AG04450 (cell line): ENCODE measurements around the gene F2RL3. TPM values are rescaled to one million over a fixed set of nuclear protein-coding genes. Genes with fewer than 3 reads are reported as not detected.
"Not testable (repeated sequence)": the region's sequence is repeated elsewhere in the genome, so short reads cannot be mapped to it uniquely, and the experiment has no call there.

ENCODE experiments used
- CTCF ChIA-PET: fragments of 300-600, 350-600 bp; formaldehyde crosslinking; extraction: SDS; loops from one replicate; lab custom pipeline; 2022; ENCODE audit warnings: antibody characterized with exemption, inconsistent platforms; lab: Charles Lee
- POLR2A ChIA-PET: fragments of 350-600 bp; formaldehyde crosslinking; extraction: SDS; loops from one replicate; lab custom pipeline; 2021; ENCODE audit warnings: antibody characterized with exemption, inconsistent platforms; lab: Yijun Ruan, JAX
- DNase-seq: peaks from one replicate; pipeline ENCODE4 v3.0.0-alpha.2; 2011; ENCODE audit warnings: low read depth, low spot score
- H3K27ac ChIP-seq: one replicate; pipeline ENCODE4 v1.5.1; 2012; ENCODE audit warnings: low read depth, low read length, control low read depth
- H3K27me3 ChIP-seq: one replicate; pipeline ENCODE4 v1.6.0; 2012; ENCODE audit warnings: low read length; ENCODE audit not compliant: control insufficient read depth, insufficient read depth
- H3K4me3 ChIP-seq: 2 replicates; pipeline ENCODE4 v1.5.1; 2011; ENCODE audit warnings: mild to moderate bottlenecking, low read depth, low read length, control low read depth
- H3K9me3 ChIP-seq: 2 replicates; pipeline ENCODE4 v1.5.1; 2012; ENCODE audit warnings: low read length; ENCODE audit not compliant: control insufficient read depth, insufficient read depth
- CTCF ChIP-seq: IDR thresholded peaks from 2 replicates; pipeline ENCODE4 v1.5.1; 2011; ENCODE audit warnings: low read depth, low read length, control low read depth, inconsistent platforms
- polyA plus RNA-seq: library from polyadenylated mRNA; depleted of rRNA; stranded (reverse); fragments of >200 nt; gene quantifications from 2 replicates; pipeline ENCODE4 v1.2.3, GENCODE V29; 2011

Gene F2RL3
- polyA plus RNA-seq, 1 experiment = not detected

- no peak overlapping the region for H3K4me3 ChIP-seq
- H3K27ac ChIP-seq = no peak overlapping the region
- peaks cover 2% of the 10 kb centered on the region for H3K27me3 ChIP-seq
- TF ChIP-seq CTCF = no peak
- POLR2A ChIA-PET = no interaction called here
- H3K9me3 ChIP-seq = peaks cover 5% of the 10 kb centered on the region; the same call in 1 of the 2 replicates
- no peak for DNase-seq
- CTCF ChIA-PET = no interaction called here
Measured at GRCh38 chr19:16931306-16931705, 42.5 kb downstream of the F2RL3 start.

GRCh38 chr19:16934489-16934888 lies 45.7 kb downstream of the F2RL3 start:
- ChIA-PET CTCF (no interaction called here), POLR2A (no interaction called here)
- Histone ChIP-seq H3K27me3 (peaks cover 2% of the 10 kb centered on the region), H3K4me3 (no peak overlapping the region), H3K27ac (no peak overlapping the region), H3K9me3 (no peaks in the 10 kb centered on the region; the same call in 1 of the 2 replicates)
- DNase-seq = no peak
- no peak for TF ChIP-seq CTCF

GRCh38 chr19:16936901-16937300 lies 48.1 kb downstream of the F2RL3 start:
- Histone ChIP-seq H3K9me3 (no peaks in the 10 kb centered on the region), H3K27me3 (peaks cover 2% of the 10 kb centered on the region), H3K27ac (no peak overlapping the region), H3K4me3 (no peak overlapping the region)
- no peak for TF ChIP-seq CTCF
- CTCF ChIA-PET = no interaction called here
- DNase-seq = no peak
- POLR2A ChIA-PET = no interaction called here

GRCh38 chr19:16937796-16938195 lies 49.0 kb downstream of the F2RL3 start:
- H3K27me3 ChIP-seq, DNase-seq, CTCF ChIA-PET, H3K27ac ChIP-seq, H3K4me3 ChIP-seq, POLR2A ChIA-PET, H3K9me3 ChIP-seq: not testable (repeated sequence)

- TF ChIP-seq CTCF = no peak
- H3K4me3 ChIP-seq = no peak overlapping the region
- ChIA-PET POLR2A (no interaction called here), CTCF (no interaction called here)
- H3K9me3 ChIP-seq = no peaks in the 10 kb centered on the region
- H3K27ac ChIP-seq = no peak overlapping the region
- DNase-seq = no peak
- H3K27me3 ChIP-seq = peaks cover 2% of the 10 kb centered on the region
Measured at GRCh38 chr19:16938211-16938610, 49.4 kb downstream of the F2RL3 start.

GRCh38 chr19:16940063-16940462 lies 51.3 kb downstream of the F2RL3 start:
- CTCF ChIA-PET = interaction anchor here (0.6 kb wide), 1 partner anchor 194 kb away, joined by 6 read pairs; no protein-coding TSS in a partner anchor
- H3K27ac ChIP-seq, H3K4me3 ChIP-seq, POLR2A ChIA-PET, H3K27me3 ChIP-seq, DNase-seq, H3K9me3 ChIP-seq: not testable (repeated sequence)
